HG03442 (cell line): Measurements from ENCODE around the gene CCL19.

ENCODE experiments used
- ATAC-seq: cut with Tn5 transposase; IDR thresholded peaks from one replicate; pipeline ENCODE4 v1.9.1; 2021; ENCODE audit warnings: mild to moderate bottlenecking, moderate library complexity; ENCODE audit not compliant: unreplicated experiment

CCL19 gene

DNA sequence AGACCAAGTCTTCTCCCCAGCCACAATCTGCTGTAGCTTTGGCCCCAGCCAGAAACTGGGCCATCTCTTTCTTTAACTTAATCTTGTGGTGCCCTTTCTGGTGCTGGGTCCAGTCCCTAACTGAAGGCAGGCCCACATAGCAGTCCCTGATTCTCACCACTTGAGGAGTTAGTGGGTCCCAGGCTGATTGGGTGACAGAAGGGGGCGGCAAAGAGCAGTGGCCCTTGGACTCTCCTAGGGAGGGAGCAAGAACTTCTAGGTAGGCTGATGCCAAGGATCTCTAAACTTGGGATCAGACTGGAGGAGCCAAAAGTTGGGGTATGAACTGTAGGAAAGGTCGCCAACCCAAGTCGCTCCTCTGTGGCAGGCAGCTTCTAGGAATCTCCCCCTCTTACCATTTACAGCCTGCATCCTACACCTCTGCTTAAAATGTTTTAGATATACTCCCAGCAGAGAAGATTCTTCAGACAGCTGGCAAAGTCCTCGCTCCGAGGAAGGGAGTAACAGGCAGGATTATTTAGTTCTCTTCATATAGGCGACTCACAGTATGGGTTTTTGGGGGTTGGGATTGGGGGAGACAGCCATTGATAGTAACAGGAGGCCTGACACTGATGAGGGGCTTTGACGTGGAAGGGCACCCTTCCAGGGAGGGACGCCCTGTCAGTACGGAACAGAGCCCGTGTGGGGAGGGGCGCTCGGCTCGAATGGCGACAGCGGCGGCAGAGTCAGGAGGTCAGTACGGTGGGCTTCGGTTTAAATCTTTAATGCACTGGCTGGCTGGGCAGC, 26.6 kb downstream of the CCL19 start:
- peak; percentile 38 for ATAC-seq

DNA sequence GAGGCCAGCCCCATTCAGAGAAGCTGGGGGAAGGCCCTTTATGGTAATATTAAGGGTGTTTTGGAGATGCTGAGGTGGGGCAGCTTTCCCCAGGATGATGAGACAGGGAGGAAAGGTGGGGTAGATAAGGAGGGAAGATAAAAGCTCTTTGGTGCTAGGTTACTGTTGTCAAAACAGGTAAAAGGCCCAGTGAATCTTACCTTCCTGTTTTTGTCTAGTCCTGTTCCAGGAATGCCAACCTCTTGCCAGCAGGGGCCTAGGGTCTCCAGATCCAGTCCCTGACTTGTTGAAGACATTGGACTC, 27.8 kb downstream of the CCL19 start:
- no peak for ATAC-seq

DNA sequence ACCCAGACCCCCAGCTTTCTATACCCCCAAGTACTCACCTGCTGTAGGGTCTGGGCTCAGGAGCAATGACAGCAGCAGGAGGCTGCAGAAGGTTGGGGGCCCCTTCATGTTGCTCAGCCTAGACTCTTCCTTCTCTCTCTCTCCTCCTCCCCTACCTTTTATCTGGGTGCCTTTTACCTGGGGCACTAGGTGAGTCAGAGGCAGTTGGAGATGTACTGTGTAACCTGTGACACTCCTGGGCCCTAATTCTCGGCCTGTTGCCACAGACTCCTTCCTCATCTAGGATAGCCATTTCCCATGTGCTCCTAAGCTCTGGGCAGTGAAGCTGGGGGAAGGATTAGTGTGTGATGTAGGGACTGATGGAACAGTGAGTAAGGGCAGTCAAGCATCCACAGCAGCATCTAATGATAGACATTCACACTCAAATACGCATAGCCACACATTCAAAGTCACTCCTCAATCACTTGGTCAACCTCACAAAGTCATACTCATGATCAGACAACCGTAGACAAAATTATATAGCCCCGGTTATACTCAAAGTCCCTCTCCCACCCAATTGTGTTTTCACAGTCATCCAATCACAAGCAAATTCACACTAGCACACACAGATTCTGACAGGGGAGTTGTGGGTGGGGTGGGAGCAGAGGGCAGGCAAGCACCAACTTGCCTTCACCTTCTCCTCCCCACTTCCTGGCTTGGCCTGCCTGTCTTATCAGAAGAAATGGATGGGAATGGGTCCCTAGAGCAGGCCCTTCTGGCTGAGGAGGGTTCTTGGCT, 28.4 kb downstream of the CCL19 start, which contains the start of gene CCL27:
CCL27 (minus strand) TSS at position 132 of the 777 bp plus-strand sequence; CDS start at position 108, 24 bp downstream.
- no peak for ATAC-seq

DNA sequence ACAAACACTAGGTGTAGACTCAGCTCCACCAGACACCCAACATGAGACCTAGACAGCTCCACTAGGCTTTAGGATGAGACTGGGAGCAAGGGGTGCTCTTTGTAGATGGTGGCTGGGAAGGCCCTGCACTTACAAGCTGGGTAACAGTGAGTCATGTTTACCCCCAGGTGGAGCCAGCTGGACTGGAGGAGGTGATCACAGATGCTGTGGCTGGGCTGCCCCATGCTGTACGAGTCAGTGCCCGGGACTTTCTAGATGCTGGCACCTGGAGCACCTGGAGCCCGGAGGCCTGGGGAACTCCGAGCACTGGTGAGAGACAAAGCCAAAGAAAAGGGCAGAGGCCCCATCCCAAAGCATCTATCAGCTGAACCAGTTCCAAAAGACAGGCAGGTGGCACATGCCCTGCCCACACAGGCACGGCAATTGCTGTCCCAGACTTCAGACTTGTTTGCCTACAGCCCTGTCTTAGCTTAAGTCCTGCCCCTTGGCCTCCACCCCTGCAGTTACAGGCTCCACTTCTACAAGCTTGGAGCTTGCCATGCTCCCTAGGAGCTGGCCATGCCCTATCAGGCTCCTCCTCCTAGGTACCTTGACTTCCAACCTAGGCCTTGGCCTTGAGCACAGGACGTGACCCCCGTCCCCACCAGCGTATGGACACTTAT, 31.4 kb downstream of the CCL19 start:
- no peak for ATAC-seq

DNA sequence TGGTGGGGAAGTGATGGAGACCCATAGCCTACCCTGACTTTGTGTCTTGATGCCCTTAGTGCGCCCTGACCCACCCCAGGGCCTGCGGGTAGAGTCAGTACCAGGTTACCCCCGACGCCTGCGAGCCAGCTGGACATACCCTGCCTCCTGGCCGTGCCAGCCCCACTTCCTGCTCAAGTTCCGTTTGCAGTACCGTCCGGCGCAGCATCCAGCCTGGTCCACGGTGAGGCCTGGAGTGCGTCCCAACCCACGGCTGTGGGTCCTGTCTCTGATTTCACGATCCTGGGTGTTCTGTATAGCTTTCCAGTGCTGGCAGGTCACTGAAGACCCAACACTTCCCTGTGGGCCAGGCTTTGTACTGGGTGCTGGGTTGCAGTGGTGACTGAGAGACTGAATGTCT, 32.6 kb downstream of the CCL19 start:
- no peak for ATAC-seq

DNA sequence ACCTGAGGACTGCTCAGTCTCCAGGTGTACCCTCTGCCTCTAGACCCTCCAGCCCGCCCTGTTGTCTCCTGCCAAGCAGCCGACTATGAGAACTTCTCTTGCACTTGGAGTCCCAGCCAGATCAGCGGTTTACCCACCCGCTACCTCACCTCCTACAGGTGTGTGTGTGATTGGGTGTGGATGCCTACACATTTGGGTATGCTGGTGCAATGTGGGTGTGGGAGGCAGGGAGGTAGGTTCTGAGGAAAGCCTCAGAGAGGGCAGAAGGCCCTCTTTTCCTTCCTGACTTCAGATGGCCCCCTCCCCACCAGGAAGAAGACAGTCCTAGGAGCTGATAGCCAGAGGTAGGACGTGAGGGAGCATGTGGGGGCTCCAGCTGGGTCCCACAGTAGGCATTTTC, 34.1 kb downstream of the CCL19 start:
- ATAC-seq, result no peak

DNA sequence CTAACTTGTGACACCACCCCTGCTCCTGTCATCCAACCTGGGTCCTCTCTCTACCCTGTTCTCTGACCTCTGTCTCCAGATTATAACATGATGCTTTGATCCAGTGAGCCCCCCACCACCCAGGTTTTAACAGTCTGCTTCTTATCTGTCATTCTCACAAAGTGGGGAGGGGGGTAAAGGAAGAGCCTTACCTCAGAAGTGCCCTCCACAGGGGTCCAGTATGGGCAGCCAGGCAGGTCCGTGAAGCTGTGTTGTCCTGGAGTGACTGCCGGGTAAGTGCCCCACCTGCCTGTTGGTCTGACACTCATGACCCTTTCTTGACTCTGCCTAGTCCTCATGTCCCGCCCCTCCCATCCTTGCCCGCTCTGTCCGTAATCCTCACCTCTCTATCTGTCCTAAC, 35.7 kb downstream of the CCL19 start:
- ATAC-seq, result no peak

DNA sequence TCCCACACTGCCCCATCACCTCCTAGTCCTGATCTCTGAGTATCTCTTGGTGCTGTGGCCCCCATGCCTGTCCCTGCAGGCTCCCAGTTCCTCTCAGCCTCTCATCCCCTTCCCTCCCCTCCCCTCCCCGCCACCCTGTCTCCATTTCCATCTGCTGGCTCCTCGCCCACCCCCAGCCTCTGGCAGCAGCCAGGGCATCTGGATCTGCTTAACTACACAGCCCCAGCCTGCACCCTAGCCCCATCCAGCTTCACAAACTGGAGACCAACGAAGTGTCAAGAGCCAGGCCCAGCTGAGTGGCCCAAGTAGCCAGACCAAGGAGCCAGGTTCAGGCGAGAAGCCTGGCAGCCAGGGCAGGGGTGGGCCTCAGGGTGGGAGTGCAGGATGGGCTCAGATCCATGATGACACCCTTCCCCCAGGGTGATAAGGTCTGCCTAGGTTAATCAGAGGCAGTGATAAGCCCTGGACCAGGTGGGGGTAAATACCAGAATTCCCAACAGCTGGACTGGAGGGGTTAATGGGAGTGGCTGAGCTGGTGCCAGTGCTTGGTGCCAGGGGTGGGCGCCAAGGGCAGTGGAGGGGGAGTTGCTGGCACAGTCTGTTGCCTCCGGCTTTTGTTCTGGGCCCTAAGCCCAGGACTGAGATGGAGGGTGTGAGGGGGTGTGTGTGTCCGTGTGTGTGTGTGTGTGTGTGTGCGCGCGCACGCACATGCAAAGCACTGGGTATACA, 36.6 kb downstream of the CCL19 start:
- no peak for ATAC-seq

DNA sequence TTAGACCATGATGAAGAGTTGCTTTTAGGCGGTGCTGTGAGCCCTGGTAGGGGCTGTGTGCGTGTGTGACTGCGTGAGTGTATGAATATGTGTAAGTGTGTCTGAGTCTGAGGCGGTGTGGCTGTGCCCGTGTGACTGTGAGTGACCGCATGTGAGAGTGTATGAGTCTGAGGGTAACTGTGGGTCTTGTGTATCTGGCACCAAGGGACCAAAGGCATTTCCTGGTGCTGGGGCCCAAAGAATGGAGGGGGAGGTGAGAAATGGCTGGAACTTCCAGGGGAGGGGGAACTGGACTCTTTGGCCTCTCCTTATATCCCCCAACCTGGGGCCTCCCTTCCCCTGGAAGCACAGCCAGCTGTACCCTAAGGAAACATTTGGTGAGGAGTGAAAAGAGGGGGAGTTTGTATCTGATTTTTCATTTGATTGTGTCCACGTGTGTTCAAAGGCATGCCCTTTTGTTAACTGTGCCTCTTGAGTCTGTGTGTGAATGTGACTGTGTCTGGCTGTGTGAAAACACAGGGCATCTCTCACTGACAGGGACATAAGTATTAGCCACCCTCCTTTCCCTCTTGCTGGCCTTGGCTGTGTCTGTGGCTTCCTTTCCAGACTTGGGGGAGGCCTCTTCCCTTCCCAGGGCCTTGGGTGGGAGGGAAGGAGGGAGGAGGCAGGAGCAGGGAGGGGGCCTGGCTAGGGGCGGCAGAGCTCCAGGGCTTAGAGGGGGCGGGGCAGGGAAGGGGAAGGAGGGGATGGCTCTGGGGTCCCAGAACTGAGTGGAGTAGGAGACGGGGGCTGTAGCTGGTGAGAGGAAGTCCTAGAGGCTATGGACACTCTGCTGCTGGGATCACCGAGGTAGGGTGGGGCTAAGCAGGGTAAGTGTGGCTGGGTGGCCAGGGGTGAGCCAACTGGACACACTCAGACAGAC, 37.7 kb downstream of the CCL19 start:
- no peak for ATAC-seq

DNA sequence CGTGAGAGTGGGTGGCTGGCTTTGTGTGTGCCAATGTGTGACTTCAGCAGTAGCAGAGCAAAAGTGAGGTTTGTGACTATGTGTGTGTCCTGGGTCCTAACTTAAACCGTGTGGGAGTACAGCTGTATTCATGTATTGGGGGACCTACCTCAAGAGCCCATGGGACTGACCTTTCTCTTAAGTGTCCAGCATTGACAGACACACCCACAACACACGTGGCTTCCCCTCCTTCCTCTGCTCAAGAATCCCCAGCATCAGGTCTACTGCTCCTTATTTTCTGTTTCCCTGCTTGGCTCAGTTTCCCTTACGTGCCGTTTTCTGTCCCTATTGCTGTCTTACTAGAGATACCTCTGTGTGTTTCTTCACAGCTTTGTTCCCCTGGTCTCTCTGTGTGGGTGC, 38.5 kb downstream of the CCL19 start:
- no peak for ATAC-seq

DNA sequence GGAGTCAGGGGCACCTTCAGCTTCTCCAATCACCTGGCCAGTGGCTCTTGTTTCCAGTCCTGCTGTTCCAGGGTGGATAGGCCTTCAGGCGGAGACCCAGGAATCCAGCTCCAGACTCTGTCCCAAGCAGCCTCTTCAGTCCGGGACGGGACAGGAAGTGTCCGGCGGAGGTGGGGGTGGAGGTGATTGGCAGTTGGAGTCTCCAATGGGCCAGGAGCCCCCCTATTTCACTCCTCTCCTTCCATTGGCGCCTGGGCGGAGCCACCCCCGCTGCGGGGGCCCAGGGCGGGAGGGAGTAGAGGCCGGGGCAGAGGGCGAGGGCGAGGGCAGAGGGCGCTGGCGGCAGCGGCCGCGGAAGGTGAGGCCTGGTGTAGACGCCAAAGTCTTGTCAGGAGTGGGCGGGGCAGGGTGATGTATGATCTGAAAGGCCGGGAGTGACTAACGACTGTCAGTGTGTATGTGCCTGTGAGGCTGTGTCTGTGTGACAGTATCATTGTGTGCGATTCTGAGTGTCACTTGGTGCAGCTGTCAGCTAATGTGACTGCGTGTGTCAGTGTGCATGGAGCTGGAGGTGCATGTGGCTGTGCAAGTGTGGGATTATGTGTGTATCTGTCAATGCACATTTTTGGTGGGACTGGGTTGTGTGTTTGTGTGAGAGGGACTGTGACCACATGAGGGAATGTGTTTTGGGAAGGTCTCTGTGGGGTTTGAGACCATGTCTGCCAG, 39.0 kb downstream of the CCL19 start, which contains the start of gene IL11RA:
IL11RA (plus strand) TSS at position 310 of the 726 bp plus-strand sequence. CDS start 3,033 bp downstream, outside the sequence.
- no peak for ATAC-seq

DNA sequence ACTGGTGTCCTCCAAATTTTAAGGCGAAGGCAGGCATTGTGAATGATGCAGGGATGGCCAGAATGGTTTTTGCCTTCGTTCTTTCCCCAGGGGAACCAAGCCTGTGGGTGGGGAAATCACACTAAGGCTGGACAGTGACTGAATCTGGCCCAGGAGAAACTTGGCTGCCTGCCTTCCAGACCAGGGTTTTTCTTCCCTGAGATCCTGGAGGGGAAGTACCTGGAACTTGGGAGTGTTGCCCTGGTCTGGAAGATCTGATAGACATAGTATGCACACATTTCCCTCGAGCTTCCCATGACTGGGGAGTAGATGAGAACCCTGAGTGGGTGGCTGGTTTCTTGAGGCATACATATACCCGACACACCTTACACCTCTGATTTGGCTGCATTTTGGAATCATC, 39.8 kb downstream of the CCL19 start:
- no peak for ATAC-seq

DNA sequence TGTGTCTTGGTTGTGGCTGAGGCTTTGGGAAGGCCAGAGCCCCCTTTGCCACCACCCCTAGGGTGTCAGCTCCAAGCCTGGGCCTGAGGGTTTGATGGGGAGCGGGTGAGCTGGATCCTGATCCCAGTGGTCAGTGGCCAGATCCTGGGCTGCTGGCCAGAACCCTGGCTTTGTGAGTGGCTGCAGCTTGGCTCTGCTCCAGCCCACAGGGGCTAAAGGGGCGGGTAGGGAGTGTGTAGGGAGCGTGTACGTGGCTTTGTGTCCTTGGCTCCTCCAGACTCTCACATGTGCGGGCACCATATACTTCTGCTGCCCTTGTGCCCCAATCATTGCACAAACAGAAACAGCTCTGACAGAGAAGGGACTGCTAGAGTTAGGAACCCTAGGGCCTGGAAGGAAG, 40.3 kb downstream of the CCL19 start:
- no peak for ATAC-seq

DNA sequence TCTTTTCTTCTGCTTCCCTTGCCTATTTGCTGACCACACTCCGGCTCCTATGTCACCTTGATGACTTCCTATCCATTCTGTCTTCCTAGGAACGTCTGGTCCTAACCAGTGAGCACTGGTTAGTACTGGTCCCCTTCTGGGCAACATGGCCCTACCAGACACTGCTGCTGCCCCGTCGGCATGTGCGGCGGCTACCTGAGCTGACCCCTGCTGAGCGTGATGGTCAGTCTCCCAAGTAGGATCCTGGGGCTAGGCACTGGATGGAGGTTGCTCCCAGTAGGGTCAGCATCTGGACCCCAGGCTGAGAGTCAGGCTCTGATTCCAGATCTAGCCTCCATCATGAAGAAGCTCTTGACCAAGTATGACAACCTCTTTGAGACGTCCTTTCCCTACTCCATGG, 42.4 kb downstream of the CCL19 start:
- no peak for ATAC-seq

DNA sequence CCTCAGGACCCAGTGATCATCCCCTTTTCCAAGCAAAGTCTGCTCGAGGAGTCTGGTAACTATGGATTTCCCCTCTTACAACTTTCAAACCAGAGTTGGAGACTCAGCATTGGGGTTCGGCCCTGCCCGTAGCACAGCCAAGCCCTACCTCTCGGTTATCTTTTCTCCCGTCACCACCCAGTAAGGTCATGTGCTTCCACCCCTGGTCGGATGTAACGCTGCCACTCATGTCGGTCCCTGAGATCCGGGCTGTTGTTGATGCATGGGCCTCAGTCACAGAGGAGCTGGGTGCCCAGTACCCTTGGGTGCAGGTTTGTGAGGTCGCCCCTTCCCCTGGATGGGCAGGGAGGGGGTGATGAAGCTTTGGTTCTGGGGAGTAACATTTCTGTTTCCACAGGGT, 43.4 kb downstream of the CCL19 start:
- ATAC-seq, result no peak

DNA sequence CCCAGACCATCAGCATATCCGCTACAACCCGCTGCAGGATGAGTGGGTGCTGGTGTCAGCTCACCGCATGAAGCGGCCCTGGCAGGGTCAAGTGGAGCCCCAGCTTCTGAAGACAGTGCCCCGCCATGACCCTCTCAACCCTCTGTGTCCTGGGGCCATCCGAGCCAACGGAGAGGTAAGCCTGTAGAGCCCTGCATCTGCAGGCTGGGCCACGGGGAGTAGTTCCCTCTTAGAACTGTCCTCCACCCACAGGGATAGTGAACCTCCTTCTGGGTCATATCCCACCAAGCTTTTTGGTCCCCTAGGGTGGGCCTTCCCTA, 44.0 kb downstream of the CCL19 start:
- ATAC-seq, result no peak

DNA sequence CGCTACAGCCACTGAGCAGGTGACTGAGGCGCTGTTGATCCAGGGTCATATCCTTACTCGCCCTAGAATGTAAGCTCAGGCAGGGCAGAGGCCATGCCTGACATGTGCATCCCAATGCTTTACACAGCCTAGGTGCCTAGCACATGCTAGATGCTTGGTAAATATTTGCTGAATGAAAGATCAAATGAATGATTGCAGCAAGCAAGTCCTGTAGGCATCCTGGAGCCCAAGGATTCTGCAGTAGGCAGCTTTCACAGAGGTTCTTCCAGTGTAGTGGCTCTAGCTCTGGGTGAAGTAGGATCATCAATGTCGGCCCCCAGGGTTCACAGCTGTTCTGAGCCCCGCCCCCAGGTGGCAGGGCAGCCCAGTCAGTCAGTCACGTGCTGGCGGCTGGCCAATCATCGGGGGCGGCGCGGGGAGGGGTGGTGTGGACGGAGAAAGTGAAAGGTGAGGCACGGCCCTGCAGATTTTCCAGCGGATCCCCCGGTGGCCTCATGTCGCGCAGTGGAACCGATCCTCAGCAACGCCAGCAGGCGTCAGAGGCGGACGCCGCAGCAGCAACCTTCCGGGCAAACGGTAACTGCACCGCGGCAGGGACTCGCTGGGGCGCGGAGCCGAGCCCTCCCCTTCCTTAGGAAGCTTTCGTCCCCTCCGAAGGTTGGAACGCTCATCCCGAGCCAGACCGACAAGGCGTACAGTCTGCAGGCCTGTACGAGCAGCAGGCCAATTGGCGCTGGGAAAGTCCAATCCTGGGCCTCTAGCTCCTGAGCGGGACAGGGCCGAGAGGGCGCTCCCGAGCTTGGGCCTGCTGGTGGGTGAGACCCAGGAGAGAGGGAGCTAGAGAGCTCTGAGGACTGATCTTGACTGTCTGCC, 44.6 kb downstream of the CCL19 start, which contains the start of gene GALT:
GALT (plus strand) TSS at position 465 of the 873 bp plus-strand sequence; CDS start at position 495, 30 bp downstream.
- ATAC-seq, result peak; percentile 79

DNA sequence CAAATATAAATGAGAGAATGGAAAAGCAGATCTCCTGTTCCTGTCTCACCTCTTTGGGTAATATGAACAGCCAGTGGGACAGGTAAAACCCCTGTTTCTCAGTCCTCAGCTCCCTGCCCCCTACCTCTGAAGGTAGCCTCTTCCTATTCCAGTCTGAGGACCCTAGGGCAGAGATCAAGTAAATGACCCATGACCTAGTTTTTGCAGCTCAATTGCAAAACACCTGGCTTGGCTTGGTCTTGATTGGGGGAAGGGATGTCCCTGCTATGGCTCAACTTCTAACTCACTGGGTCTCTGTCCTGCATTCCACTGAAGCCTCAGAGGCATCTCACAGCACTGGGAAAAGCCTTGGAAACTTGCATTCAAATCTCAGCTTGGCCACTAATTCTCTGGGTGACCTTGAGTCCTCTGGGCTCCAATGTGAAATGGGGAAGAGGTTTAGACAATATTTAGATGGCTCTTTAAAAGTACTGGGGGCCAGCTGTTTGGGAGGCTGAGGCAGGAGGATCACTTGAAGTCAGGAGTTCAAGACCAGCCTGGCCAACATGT, 46.2 kb downstream of the CCL19 start:
- ATAC-seq, result no peak
